GM20431 (cell line): ENCODE results near the gene MAPKAPK2.

Experiments
- in situ Hi-C: fragments of 300-500 bp; cut with MseI, MboI; formaldehyde crosslinking; loops from one replicate; pipeline ENCODE4 v1.15.0; 2020; ENCODE audit warnings: low sequenced_read_pairs; ENCODE audit not compliant: unreplicated experiment

Gene MAPKAPK2

GRCh38 chr1:206658981-206659273 lies 25.8 kb upstream of the MAPKAPK2 start:
- in situ Hi-C loops = no loop called here

- in situ Hi-C loops = no loop called here
These were observed 24.6 kb upstream of the MAPKAPK2 start for GRCh38 chr1:206660136-206660535.

DNA sequence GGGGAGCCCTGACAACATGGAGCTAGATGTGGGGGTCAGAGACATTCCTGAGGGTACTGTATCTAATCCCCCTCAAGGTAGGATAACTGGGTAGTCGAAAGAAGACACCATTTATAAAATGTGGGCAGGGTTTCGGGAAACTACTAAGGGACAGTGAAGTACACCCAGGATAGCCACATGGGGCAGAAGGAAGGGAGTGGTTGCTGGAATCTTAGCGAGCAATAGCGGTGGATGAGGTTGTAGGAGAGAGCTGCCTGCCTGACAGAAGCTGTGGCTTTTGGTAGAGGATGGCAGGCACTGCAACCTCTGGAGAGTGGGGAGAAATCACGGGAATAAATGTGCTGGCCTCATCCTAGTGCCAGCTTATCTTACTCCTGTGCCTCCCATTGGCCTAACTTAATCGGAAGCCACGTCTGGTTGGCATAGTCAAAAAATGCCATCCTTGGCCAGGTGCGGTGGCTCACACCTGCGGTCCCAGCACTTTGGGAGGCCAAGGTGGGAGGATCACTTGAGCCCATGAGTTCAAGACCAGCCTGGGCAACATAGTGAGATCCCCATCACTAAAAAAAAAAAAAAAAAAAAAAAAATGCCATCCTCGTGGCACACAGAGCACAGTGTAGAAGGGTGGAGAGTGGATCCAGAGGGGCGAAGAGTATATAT lies 23.4 kb upstream of the MAPKAPK2 start:
- in situ Hi-C loops = no loop called here

DNA sequence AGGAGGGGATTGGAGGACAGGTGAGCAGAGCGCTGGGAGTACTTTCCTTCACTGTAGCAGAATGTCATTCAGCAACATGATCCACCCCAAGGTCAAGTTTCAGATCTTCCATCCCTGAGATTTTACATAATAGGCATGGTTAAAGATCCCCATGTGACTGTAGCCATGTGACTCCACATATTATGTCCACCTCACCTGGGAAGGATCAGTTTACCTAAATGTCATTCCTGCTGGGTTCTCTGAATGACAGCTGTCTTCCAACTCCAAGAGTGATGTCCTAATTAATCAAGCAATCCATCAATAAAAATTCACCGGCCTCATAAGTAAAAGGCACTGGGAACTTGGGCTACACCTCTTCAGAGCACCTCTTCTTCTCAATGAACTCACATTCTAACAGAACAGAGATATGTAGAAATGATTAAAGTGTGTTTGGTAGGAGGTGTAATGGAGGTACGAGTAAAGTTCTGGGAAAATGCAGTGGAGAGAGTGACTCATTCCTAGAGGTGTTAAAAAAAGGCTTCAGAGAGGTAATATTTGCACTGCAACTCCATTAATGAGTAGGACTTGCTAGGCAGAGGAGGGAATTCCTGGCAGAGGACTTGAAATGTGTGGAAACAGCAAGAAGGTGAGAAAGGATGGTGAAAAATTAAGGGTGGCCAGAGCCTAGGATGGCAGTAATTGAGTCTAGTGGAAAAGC lies 22.2 kb upstream of the MAPKAPK2 start:
- in situ Hi-C loops = no loop called here

DNA sequence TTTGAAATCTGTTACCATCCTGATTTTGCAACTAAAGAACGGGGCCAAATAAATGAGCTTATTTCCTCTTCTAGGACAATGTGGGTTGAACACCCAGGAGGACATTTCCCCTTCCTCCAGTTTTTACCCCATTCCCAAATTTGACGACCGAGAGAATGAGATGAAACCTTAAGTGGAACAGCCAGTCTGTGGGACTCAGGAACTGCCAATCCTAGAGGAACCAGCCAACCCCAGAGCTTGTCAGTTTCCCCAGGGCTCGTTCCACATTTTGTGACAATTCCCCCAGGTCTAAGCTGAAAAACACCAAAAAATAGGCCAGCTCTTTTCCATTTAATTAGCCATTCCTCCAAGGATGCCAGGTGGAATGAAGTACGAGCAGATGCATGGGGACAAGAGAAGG lies 21.3 kb upstream of the MAPKAPK2 start:
- in situ Hi-C loops = no loop called here

- in situ Hi-C loops = no loop called here
These were observed 20.7 kb upstream of the MAPKAPK2 start for GRCh38 chr1:206663832-206664652.

DNA sequence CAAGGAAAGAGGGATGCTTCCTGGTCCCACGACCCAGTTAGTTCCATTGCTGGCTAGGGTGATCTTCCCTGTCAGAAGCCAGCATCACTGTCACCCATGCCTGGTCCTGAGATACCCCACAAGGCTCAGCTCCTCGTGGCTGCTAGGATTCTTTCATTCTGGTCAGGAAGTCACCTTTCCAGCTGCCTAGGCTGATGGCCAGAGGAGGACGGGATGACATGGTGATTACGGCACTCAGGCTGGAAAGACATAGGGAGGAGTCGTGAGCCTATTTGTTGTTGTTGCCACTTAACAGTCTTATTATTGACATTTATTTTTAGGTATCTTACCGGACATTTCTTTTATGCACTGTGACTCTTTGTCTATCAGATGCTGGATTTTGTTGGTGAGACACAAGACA lies 20.0 kb upstream of the MAPKAPK2 start:
- in situ Hi-C loops = no loop called here

GRCh38 chr1:206666031-206666561 lies 18.6 kb upstream of the MAPKAPK2 start:
- in situ Hi-C loops = no loop called here

GRCh38 chr1:206666954-206667665 lies 17.6 kb upstream of the MAPKAPK2 start:
- in situ Hi-C loops = no loop called here

- in situ Hi-C loops = no loop called here
These were observed 16.4 kb upstream of the MAPKAPK2 start for GRCh38 chr1:206668351-206668750.

DNA sequence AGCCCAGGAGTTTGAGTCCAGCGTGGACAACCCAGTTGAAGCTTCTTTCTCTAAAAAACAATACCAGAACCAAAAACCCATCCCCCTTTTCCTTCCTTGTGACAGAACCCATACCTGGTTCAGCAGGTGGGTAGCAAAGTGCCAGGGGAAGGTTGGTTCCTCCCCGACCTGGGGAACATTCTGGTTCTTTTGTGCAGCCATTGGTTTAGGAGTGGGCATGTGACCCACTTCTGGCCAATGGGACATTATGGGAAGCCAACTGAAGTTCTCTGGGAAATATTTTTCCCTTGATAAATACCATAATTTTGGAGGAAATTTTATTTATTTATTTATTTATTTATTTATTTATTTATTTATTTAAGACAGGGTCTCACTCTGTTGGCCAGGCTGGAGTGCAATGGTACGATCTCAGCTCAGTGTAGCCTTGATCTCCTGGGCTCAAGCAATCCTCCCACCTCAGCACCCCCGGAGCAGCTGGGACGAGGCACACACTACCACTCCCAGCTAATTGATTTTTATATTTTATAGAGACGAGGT lies 15.8 kb upstream of the MAPKAPK2 start:
- in situ Hi-C loops = no loop called here

GRCh38 chr1:206672011-206672688 lies 12.6 kb upstream of the MAPKAPK2 start:
- in situ Hi-C loops = no loop called here

- in situ Hi-C loops = no loop called here
These were observed 11.6 kb upstream of the MAPKAPK2 start for GRCh38 chr1:206672844-206673758.

DNA sequence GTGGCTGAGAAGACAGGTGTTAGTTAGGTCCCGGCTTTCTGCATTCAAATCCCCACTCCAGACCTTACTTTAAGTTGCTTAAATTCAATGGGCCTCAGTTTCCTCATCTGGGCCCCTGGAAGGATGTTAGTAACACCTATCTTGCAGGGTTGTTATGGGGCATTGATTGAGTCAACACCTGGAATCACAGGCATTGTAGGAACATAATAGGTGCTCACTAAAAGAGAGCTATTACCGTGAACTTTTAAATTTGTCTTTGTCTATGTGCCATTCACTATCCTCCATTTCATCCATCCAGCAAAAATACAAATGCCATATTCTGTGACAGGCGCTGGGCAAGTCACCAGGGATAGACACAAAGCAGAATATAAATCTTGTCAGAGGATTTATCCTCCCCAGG lies 10.5 kb upstream of the MAPKAPK2 start:
- in situ Hi-C loops = no loop called here

DNA sequence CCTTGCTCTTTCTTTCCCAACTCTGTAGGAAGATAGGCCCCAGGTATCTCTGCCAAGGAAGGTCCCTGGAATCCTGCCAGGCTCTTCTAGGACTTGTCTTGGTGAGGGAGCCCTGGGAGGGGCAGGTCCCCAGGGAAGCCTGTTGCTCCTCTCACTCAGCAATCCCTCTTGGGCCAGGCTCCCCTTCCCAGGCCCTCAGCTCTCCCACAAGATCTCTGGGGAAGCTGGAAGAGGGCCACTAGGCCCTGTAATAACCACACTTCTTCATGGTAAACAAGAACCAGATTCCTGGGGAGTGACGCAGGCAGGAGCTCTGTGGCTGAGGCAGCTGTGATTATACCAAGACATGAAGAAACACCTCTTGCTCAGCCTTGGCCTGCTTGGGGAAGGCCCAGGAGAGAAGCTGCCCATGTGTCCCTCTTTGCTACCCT lies 9.9 kb upstream of the MAPKAPK2 start:
- in situ Hi-C loops = no loop called here

DNA sequence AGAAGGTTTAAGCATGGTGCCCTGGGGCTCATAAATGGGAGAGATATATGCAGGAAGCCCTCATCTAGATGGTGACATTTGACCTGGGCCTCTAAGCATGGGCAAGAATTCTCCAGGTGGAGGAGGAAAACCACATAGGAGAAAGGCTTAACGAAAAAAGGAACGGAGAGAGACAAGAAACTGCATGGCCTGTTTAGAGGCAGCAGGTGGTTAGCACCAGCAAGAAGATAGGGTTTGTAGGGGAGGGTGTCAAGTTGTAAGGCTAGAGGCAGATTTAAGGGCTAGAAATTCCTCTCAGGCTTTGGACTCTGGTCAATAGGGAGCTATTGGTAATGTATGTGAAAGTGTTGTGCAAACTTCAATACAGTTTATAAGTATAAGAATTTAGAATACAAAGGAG lies 8.2 kb upstream of the MAPKAPK2 start:
- in situ Hi-C loops = no loop called here

DNA sequence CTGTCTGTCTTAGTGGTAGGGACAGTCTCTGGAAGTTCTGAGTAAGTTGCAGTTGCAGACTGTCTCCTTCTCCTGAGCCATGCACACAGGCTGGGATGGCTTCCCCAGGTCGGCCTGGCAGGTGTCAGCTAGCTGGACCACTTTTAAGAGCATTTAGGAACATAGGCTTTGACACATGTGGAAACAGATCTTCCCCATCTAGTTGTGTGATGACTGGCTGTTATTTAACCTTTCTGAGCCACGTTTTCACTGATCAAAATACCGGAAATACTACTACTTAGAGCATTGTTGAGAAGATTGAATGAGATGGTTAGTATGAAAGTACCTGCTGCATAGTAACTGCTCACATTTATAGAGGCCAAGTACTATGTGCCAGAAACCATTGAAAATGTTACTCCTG lies 6.2 kb upstream of the MAPKAPK2 start:
- in situ Hi-C loops = no loop called here

DNA sequence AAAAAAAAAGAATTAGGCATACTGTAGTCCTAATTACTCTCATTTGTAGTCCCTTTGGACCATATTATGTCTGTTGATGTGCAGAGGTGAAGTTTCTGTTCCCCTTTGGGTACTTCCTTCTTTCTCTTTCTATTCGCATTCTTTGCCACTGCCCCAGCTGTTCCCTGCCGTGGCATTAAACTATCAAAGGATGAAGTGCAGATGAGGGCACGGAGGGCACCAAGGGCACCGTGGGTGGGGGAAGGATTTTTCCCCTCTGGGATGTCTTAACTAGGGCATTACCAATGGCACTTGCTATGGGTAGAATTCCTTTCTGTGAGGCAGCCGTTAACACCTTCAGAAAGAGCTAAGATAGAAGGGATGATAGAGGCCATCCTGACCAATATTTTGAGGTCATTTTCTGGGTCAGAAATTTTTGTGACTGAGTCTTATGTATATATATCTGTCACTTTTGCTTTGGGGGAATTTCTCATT lies 4.9 kb upstream of the MAPKAPK2 start:
- in situ Hi-C loops = no loop called here
